Endothelial cell of umbilical vein (primary cell): ENCODE results near the gene SLC24A1. TPM values are rescaled to one million over a fixed set of nuclear protein-coding genes. Genes with fewer than 3 reads are reported as not detected.

Experiments
- BruUV-seq: library from RNA; stranded (reverse); fragments of 400-500 nt; replicated peaks from 2 replicates; lab custom pipeline; 2021; lab: Mats Ljungman, UMichigan
- CTCF ChIA-PET: fragments of 300-600, 350-600 bp; sonication (Branson Sonifier 250); formaldehyde crosslinking; loops from one replicate; lab custom pipeline; 2021; ENCODE audit warnings: antibody characterized with exemption, inconsistent platforms; lab: Charles Lee
- POLR2A ChIA-PET: fragments of 300-600, 350-600 bp; sonication (Branson Sonifier 250); formaldehyde crosslinking; loops from one replicate; lab custom pipeline; 2021; ENCODE audit warnings: antibody characterized with exemption, inconsistent platforms; lab: Charles Lee
- DNase-seq: peaks from one replicate; pipeline ENCODE4 v3.0.0-alpha.2; 2011; ENCODE audit warnings: low read depth, low spot score
- FAIRE-seq: peaks from 2 replicates; lab custom pipeline; 2011; peaks lifted over from hg19 to GRCh38; lab: Jason Lieb, UNC
- H2AFZ ChIP-seq: 2 replicates; pipeline ENCODE4 v1.6.0; 2012; ENCODE audit warnings: low read depth, low read length, control low read depth, inconsistent platforms
- H3K27ac ChIP-seq: 2 replicates; pipeline ENCODE4 v1.5.1; 2011; ENCODE audit warnings: low read depth, mild to moderate bottlenecking, control low read depth, low read length, moderate library complexity; ENCODE audit not compliant: insufficient read depth
- H3K27me3 ChIP-seq, 2 experiments: 2 replicates each; pipeline versions ENCODE4 v1.6.0 to v1.6.1; 2011; ENCODE audit warnings: low read length in 2 of 2, mixed read lengths in 1 of 2; ENCODE audit not compliant: control insufficient read depth in 2 of 2, insufficient read depth in 2 of 2
- H3K36me3 ChIP-seq, 2 experiments: 2 replicates in 1 of 2; 3 replicates in 1 of 2; pipeline ENCODE4 v1.5.1; 2011; ENCODE audit warnings: low read length in 2 of 2, mild to moderate bottlenecking in 1 of 2, moderate library complexity in 1 of 2; ENCODE audit not compliant: control insufficient read depth in 2 of 2, insufficient read depth in 2 of 2; ENCODE audit errors: extremely low read depth in 1 of 2
- H3K4me1 ChIP-seq: 3 replicates; pipeline ENCODE4 v1.5.1; 2011; ENCODE audit warnings: mild to moderate bottlenecking, low read length; ENCODE audit not compliant: control insufficient read depth, insufficient read depth; ENCODE audit errors: extremely low read depth
- H3K4me2 ChIP-seq: 2 replicates; pipeline ENCODE4 v1.6.1; 2011; ENCODE audit warnings: low read length, control low read depth, mixed read lengths; ENCODE audit not compliant: insufficient read depth
- H3K4me3 ChIP-seq, 3 experiments: fragments of 200-600 bp in 1 of 3; sonication (generic), shearing (Covaris generic) in 1 of 3; replicated peaks in 1 of 3; 2 replicates each; pipeline ENCODE4 v1.5.1; 2011 to 2016; ENCODE audit warnings: control low read depth in 3 of 3, low read length in 3 of 3, mild to moderate bottlenecking in 2 of 3, inconsistent platforms in 1 of 3, low read depth in 1 of 3, moderate library complexity in 1 of 3; ENCODE audit not compliant: insufficient read depth in 1 of 3
- H3K79me2 ChIP-seq: 2 replicates; pipeline ENCODE4 v1.6.0; 2012; ENCODE audit warnings: low read length, inconsistent platforms; ENCODE audit not compliant: control insufficient read depth, insufficient read depth
- H3K9ac ChIP-seq: replicated peaks from 2 replicates; pipeline ENCODE3; 2011; ENCODE audit warnings: low read length, control low read depth; ENCODE audit not compliant: insufficient read depth; ENCODE audit errors: extremely low read depth
- H3K9me1 ChIP-seq: replicated peaks from 3 replicates; pipeline ENCODE4 v1.6.0; 2011; ENCODE audit warnings: mild to moderate bottlenecking, low read length; ENCODE audit not compliant: control insufficient read depth, insufficient read depth; ENCODE audit errors: extremely low read depth
- H3K9me3 ChIP-seq: replicated peaks from 2 replicates; pipeline ENCODE4 v1.5.1; 2012; ENCODE audit warnings: low read length, inconsistent platforms; ENCODE audit not compliant: control insufficient read depth, insufficient read depth
- H4K20me1 ChIP-seq: replicated peaks from 2 replicates; pipeline ENCODE3; 2011; ENCODE audit warnings: mild to moderate bottlenecking, low read length; ENCODE audit not compliant: control insufficient read depth, insufficient read depth; ENCODE audit errors: extremely low read depth
- CTCF ChIP-seq, 2 donors: IDR thresholded peaks; 1 replicate in 1 of 2; 2 replicates in 1 of 2; pipeline ENCODE4 v1.5.1; 2011; ENCODE audit warnings: low read length in 2 of 2, mild to moderate bottlenecking in 2 of 2, moderate library complexity in 2 of 2, control low read depth in 1 of 2, inconsistent platforms in 1 of 2, low read depth in 1 of 2; ENCODE audit not compliant: insufficient read depth in 1 of 2; ENCODE audit errors: extremely low read depth in 1 of 2
- EZH2 ChIP-seq: IDR thresholded peaks from 2 replicates; pipeline ENCODE4 v1.6.1; 2012; ENCODE audit warnings: borderline replicate concordance, low read depth, mild to moderate bottlenecking, moderate library complexity, low read length, inconsistent platforms; ENCODE audit not compliant: severe bottlenecking
- FOS ChIP-seq: IDR thresholded peaks from 2 replicates; pipeline ENCODE4 v1.6.1; 2011; ENCODE audit warnings: mild to moderate bottlenecking, low read length, moderate library complexity, borderline replicate concordance; ENCODE audit not compliant: insufficient read depth
- GATA2 ChIP-seq: IDR thresholded peaks from 2 replicates; pipeline ENCODE4 v1.7.0; 2011; ENCODE audit warnings: low read depth, mild to moderate bottlenecking, moderate library complexity, mixed read lengths, low read length; ENCODE audit not compliant: insufficient read length, insufficient read depth
- JUN ChIP-seq: IDR thresholded peaks from 2 replicates; pipeline ENCODE4 v1.6.1; 2011; ENCODE audit warnings: borderline replicate concordance, low read depth; ENCODE audit not compliant: insufficient read length, insufficient read depth
- MAX ChIP-seq: IDR thresholded peaks from 2 replicates; pipeline ENCODE4 v1.6.1; 2011; ENCODE audit not compliant: insufficient read depth, insufficient read length
- MYC ChIP-seq: IDR thresholded peaks from one replicate; pipeline ENCODE4 v1.6.1; 2011; ENCODE audit warnings: mild to moderate bottlenecking, low read depth, low read length
- POLR2A ChIP-seq: IDR thresholded peaks from 2 replicates; pipeline ENCODE4 v1.6.1; 2012; ENCODE audit warnings: low read depth, mild to moderate bottlenecking, control low read depth, low read length
- POLR2AphosphoS5 ChIP-seq: IDR thresholded peaks from 2 replicates; pipeline ENCODE4 v1.6.1; 2012; ENCODE audit warnings: low read depth, mild to moderate bottlenecking, control low read depth, low read length, moderate library complexity; ENCODE audit not compliant: insufficient read depth
- dilution Hi-C: fragments of 300-500 bp; cut with MboI; formaldehyde crosslinking; loops from one replicate; pipeline ENCODE4 v1.15.0; 2019; ENCODE audit warnings: low sequenced_read_pairs; ENCODE audit not compliant: extremely low pct_ligation_motif_present
- intact Hi-C: fragments of 100-400 bp; cut with micrococcal nuclease; formaldehyde crosslinking; loops from one replicate; pipeline ENCODE4 v1.10.0; 2022
- polyA plus RNA-seq, 4 experiments: library from polyadenylated mRNA; depleted of rRNA in 3 of 4; stranded (reverse) in 3 of 4; unstranded in 1 of 4; fragments of >200 nt; gene quantifications; 2 replicates each; pipeline versions ENCODE4 v1.2.1 to v1.2.3, GENCODE V29; 2011 to 2012; ENCODE audit warnings: missing spikeins in 1 of 4
- total RNA-seq: library from RNA; stranded (reverse); gene quantifications from 2 replicates; pipeline ENCODE4 v1.2.3, GENCODE V29; 2021

SLC24A1 gene
- total and polyA plus RNA-seq, 2 donors (not counting 3 experiments of a cell fraction or from before 2014, with no cell fraction given) = 3.6 to 7.3 TPM

- Histone ChIP-seq H3K79me2 (no peaks in the 10 kb centered on the region), H3K4me3 (no peak overlapping the region), H3K9me3 (no peaks in the 10 kb centered on the region), H3K36me3 (peaks cover 5 to 10% of the 10 kb centered on the region in 2 experiments), H3K4me1 (peaks cover 55% of the 10 kb centered on the region), H3K4me2 (no peak overlapping the region), H3K9me1 (no peaks in the 10 kb centered on the region), H2AFZ (no peak overlapping the region), H4K20me1 (no peaks in the 10 kb centered on the region), H3K27ac (no peak overlapping the region), H3K27me3 (no peaks in the 10 kb centered on the region), H3K9ac (no peak overlapping the region)
- FAIRE-seq (no peak), DNase-seq (no peak)
- dilution Hi-C loops (no loop called here), intact Hi-C loops (no loop called here)
- BruUV-seq = no TSS peak
- POLR2A ChIA-PET = no interaction called here
- TF ChIP-seq POLR2A (no peak), CTCF (IDR thresholded peaks at IDR 0.05; ENCODE audit: extremely low read depth in 1 of 2, insufficient read depth in 1 of 2, low read depth in 1 of 2, low read length in 2 of 2) (no peak), FOS (no peak), POLR2AphosphoS5 (no peak), MAX (no peak), JUN (no peak), EZH2 (no peak), GATA2 (no peak), MYC (no peak)
- CTCF ChIA-PET = interaction anchor here (0.9 kb wide), 1 partner anchor 10 kb away, joined by 3 read pairs; no protein-coding TSS in a partner anchor
These were observed 41.5 kb upstream of the SLC24A1 start for GRCh38 chr15:65580287-65580686.
